Brain microvascular endothelial cell (primary cell): ENCODE data around the gene TGM6.

Source experiments
- DNase-seq: peaks from one replicate; pipeline ENCODE4 v3.0.0-alpha.2; 2020
- H3K27ac ChIP-seq: fragments of 250-450 bp; sonication (Bioruptor Pico); 2 replicates; pipeline ENCODE4 v1.5.1; 2020; ENCODE audit warnings: mild to moderate bottlenecking, moderate library complexity
- H3K27me3 ChIP-seq: fragments of 250-450 bp; sonication (Bioruptor Pico); replicated peaks from 2 replicates; pipeline ENCODE4 v1.5.1; 2020; ENCODE audit warnings: mild to moderate bottlenecking
- H3K36me3 ChIP-seq: fragments of 250-450 bp; sonication (Bioruptor Pico); replicated peaks from 2 replicates; pipeline ENCODE4 v1.5.1; 2020; ENCODE audit warnings: mild to moderate bottlenecking
- H3K4me3 ChIP-seq: 2 replicates; pipeline ENCODE4 v1.5.1; 2011; ENCODE audit warnings: low read depth, mild to moderate bottlenecking, control low read depth, low read length, moderate library complexity
- in situ Hi-C: cut with HindIII; loops from 2 replicates; pipeline ENCODE4 v1.10.0; 2017; ENCODE audit warnings: low sequenced_read_pairs, low pct_ligation_motif_present
- TF ChIP-seq, protein P1 (sequence below): IDR thresholded peaks from 2 replicates; pipeline ENCODE4 v1.5.1; 2011; ENCODE audit warnings: low read depth, mild to moderate bottlenecking, moderate library complexity, low read length, control low read depth, inconsistent platforms; ENCODE audit errors: missing control alignments

TGM6 gene

GRCh38 chr20:2350606-2351005 lies 30.1 kb upstream of the TGM6 start:
- Histone ChIP-seq H3K36me3 (no peaks in the 10 kb centered on the region), H3K27me3 (no peaks in the 10 kb centered on the region), H3K27ac (no peak overlapping the region), H3K4me3 (no peak overlapping the region)
- in situ Hi-C loops: no loop called here
- DNase-seq: no peak
- TF ChIP-seq, protein P1, sequence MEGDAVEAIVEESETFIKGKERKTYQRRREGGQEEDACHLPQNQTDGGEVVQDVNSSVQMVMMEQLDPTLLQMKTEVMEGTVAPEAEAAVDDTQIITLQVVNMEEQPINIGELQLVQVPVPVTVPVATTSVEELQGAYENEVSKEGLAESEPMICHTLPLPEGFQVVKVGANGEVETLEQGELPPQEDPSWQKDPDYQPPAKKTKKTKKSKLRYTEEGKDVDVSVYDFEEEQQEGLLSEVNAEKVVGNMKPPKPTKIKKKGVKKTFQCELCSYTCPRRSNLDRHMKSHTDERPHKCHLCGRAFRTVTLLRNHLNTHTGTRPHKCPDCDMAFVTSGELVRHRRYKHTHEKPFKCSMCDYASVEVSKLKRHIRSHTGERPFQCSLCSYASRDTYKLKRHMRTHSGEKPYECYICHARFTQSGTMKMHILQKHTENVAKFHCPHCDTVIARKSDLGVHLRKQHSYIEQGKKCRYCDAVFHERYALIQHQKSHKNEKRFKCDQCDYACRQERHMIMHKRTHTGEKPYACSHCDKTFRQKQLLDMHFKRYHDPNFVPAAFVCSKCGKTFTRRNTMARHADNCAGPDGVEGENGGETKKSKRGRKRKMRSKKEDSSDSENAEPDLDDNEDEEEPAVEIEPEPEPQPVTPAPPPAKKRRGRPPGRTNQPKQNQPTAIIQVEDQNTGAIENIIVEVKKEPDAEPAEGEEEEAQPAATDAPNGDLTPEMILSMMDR: no peak

DNA sequence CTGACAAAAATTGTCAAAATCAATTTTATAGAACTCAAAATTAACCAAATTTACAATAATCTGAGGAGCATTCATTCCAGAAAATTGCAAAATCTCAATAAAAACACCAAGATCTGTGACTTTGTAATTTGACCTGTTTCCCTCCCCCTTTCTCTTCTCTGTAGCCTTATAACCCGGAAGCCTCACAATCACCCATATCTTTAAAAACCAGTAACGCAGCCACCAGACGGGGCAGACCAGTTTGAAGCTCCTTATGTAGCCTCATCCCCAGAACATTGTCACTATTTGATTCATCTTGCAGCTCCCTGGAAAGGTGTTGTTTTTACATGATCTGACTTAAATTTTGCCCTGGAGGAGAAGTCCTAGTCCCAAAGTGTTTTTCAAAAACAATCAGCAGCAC lies 27.5 kb upstream of the TGM6 start:
- DNase-seq: no peak
- in situ Hi-C loops: no loop called here
- TF ChIP-seq, protein P1: no peak
- Histone ChIP-seq H3K4me3 (no peak overlapping the region), H3K36me3 (no peaks in the 10 kb centered on the region), H3K27me3 (no peaks in the 10 kb centered on the region), H3K27ac (no peak overlapping the region)

- Histone ChIP-seq H3K27ac (no peak overlapping the region), H3K36me3 (no peaks in the 10 kb centered on the region), H3K27me3 (no peaks in the 10 kb centered on the region), H3K4me3 (no peak overlapping the region)
- no peak for DNase-seq
- in situ Hi-C loops: no loop called here
- TF ChIP-seq, protein P1: no peak
Observed at GRCh38 chr20:2357114-2357513, 23.6 kb upstream of the TGM6 start.

- DNase-seq: no peak
- Histone ChIP-seq H3K27ac (no peak overlapping the region), H3K27me3 (no peaks in the 10 kb centered on the region), H3K4me3 (no peak overlapping the region), H3K36me3 (no peaks in the 10 kb centered on the region)
- in situ Hi-C loops: no loop called here
- TF ChIP-seq, protein P1: no peak
Observed at GRCh38 chr20:2358006-2358405, 22.7 kb upstream of the TGM6 start.

DNA sequence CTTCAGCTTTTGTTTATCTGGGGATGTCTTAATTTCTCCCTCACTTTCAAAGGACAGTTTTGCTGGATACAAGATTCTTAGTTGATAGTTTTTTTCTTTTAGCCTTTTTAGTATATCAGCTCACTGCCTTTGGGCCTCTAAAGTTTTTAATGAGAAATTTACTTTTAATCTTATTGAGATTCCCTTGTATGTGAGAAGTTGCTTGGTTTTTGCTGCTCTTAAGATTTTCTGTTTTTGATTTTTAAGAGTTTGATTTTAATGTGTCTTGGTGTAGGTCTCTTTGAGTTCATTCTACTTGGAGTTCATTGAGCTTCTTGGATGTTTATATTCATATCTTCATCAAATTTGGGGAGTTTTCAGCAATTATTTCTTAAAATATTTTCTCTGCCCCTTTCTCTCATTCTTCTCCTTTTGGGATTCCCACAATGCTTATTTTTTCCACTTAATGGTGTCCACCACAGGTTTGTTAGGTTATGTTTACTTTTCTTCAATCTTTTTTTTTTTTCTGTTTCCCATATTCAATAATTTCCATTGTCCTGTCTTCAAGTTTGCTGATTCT lies 19.6 kb upstream of the TGM6 start:
- Histone ChIP-seq H3K27ac (no peak overlapping the region), H3K27me3 (no peaks in the 10 kb centered on the region), H3K4me3 (no peak overlapping the region), H3K36me3 (no peaks in the 10 kb centered on the region)
- TF ChIP-seq, protein P1: no peak
- DNase-seq: no peak
- in situ Hi-C loops: no loop called here

DNA sequence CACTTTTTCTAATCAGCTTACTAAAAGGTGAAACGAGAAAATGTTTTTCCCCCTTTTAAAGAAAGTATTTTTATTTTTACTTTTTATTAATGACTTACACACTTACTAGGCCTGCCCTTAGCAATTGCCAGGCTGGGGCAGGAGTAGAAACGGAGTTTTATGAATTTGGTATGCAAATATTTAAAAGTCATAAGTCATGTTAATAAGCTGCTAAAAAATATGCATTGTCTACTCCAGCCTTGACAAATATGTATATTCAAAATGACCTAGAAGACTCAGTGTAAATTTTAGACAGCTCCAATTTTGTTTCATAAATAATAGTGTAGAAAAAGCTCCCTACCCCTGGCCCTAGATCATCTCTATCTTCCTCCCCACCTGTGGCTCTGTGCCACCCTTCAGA lies 17.5 kb upstream of the TGM6 start:
- Histone ChIP-seq H3K36me3 (no peaks in the 10 kb centered on the region), H3K27me3 (no peaks in the 10 kb centered on the region), H3K27ac (no peak overlapping the region), H3K4me3 (no peak overlapping the region)
- TF ChIP-seq, protein P1: no peak
- in situ Hi-C loops: no loop called here
- no peak for DNase-seq
